GM23338 (cell line): ENCODE results near the gene FAM98C. TPM values are rescaled to one million over a fixed set of nuclear protein-coding genes. Genes with fewer than 3 reads are reported as not detected.

ENCODE experiments used
- ATAC-seq: fragments of 200-7000 bp; cut with Tn5 transposase; 3 replicates; pipeline ENCODE4 v1.9.1; 2020
- DNase-seq: peaks from one replicate; pipeline ENCODE4 v3.0.0-alpha.2; 2015; ENCODE audit warnings: low spot score
- H2AFZ ChIP-seq: fragments of 200-600 bp; sonication (generic); 2 replicates; pipeline ENCODE4 v1.8.0; 2016; ENCODE audit warnings: antibody characterized with exemption, mild to moderate bottlenecking, moderate library complexity
- H3F3A ChIP-seq: fragments of 200-600 bp; sonication (generic); replicated peaks from 2 replicates; pipeline ENCODE4 v1.8.0; 2017; ENCODE audit warnings: antibody characterized with exemption, mixed run types, low read depth
- H3K27ac ChIP-seq: fragments of 200-600 bp; sonication (generic); 2 replicates; pipeline ENCODE4 v1.6.1; 2016; ENCODE audit warnings: low read depth
- H3K27me3 ChIP-seq: fragments of 200-600 bp; sonication (generic); 2 replicates; pipeline ENCODE4 v1.8.0; 2016; ENCODE audit warnings: mild to moderate bottlenecking, mixed run types, moderate library complexity; ENCODE audit not compliant: insufficient read depth
- H3K36me3 ChIP-seq: fragments of 200-600 bp; sonication (generic); 2 replicates; pipeline ENCODE4 v1.8.0; 2016; ENCODE audit warnings: mild to moderate bottlenecking; ENCODE audit not compliant: insufficient read depth
- H3K4me1 ChIP-seq: fragments of 200-600 bp; sonication (generic); 2 replicates; pipeline ENCODE4 v1.8.0; 2016; ENCODE audit warnings: mild to moderate bottlenecking, moderate library complexity; ENCODE audit not compliant: insufficient read depth
- H3K4me2 ChIP-seq: fragments of 200-600 bp; sonication (generic); 2 replicates; pipeline ENCODE4 v1.7.1; 2017; ENCODE audit warnings: mixed run types
- H3K4me3 ChIP-seq: fragments of 200-600 bp; sonication (generic); 2 replicates; pipeline ENCODE4 v1.6.1; 2016; ENCODE audit warnings: mixed run types
- H3K79me2 ChIP-seq: fragments of 200-600 bp; sonication (generic); replicated peaks from 2 replicates; pipeline ENCODE4 v1.8.0; 2017; ENCODE audit warnings: mild to moderate bottlenecking; ENCODE audit not compliant: insufficient read depth
- H3K9me2 ChIP-seq: fragments of 200-600 bp; sonication (generic); 2 replicates; pipeline ENCODE4 v1.8.0; 2017; ENCODE audit not compliant: insufficient read depth
- H4K20me1 ChIP-seq: fragments of 200-600 bp; sonication (generic); replicated peaks from 2 replicates; pipeline ENCODE4 v1.8.0; 2017; ENCODE audit warnings: mild to moderate bottlenecking; ENCODE audit not compliant: insufficient read depth
- H3K27ac Mint-ChIP-seq: 2 replicates; pipeline ENCODE4 v1.8.0; 2020; ENCODE audit warnings: inconsistent platforms, mild to moderate bottlenecking, moderate library complexity, mixed read lengths
- H3K27me3 Mint-ChIP-seq: 3 replicates; pipeline ENCODE4 v1.8.0; 2022; ENCODE audit warnings: low read depth, mild to moderate bottlenecking, moderate library complexity, mixed read lengths, inconsistent platforms; ENCODE audit not compliant: insufficient read depth, poor library complexity
- H3K36me3 Mint-ChIP-seq: 3 replicates; pipeline ENCODE4 v1.8.0; 2021; ENCODE audit warnings: low read depth, mild to moderate bottlenecking, inconsistent platforms, moderate library complexity, mixed read lengths
- H3K4me1 Mint-ChIP-seq: 3 replicates; pipeline ENCODE4 v1.8.0; 2020; ENCODE audit warnings: mild to moderate bottlenecking, inconsistent platforms, mixed read lengths
- H3K4me3 Mint-ChIP-seq: 3 replicates; pipeline ENCODE4 v1.8.0; 2021; ENCODE audit warnings: moderate library complexity, mild to moderate bottlenecking, inconsistent platforms, mixed read lengths
- H3K9me3 Mint-ChIP-seq: 3 replicates; pipeline ENCODE4 v1.8.0; 2020; ENCODE audit warnings: moderate library complexity, mild to moderate bottlenecking, inconsistent platforms, mixed read lengths
- CREB1 ChIP-seq: fragments of 250-450 bp; sonication (Bioruptor Pico); IDR thresholded peaks from 2 replicates; pipeline ENCODE4 v1.5.0; 2020; ENCODE audit warnings: low read depth, mild to moderate bottlenecking, moderate library complexity
- CTCF ChIP-seq, 2 experiments: fragments of 200-600 bp in 1 of 2; sonication (generic) in 1 of 2; conservative IDR thresholded peaks; 2 replicates each; pipeline versions ENCODE4 v1.5.1 to v1.6.1; 2016 to 2017; ENCODE audit warnings: antibody characterized with exemption in 2 of 2, low read depth in 2 of 2, mild to moderate bottlenecking in 2 of 2, moderate library complexity in 1 of 2
- ETS1 ChIP-seq: IDR thresholded peaks from 2 replicates; pipeline ENCODE4 v1.6.1; 2016; ENCODE audit warnings: antibody characterized with exemption
- EZH2 ChIP-seq: fragments of 200-600 bp; sonication (generic); IDR thresholded peaks from one replicate; pipeline ENCODE4 v1.8.0; 2017; ENCODE audit warnings: antibody characterized with exemption, mild to moderate bottlenecking, low read depth; ENCODE audit not compliant: unreplicated experiment
- EZH2phosphoT487 ChIP-seq: fragments of 200-600 bp; sonication (generic); IDR thresholded peaks from one replicate; pipeline ENCODE4 v1.8.1; 2018; ENCODE audit warnings: antibody characterized with exemption; ENCODE audit not compliant: unreplicated experiment
- JUNB ChIP-seq: IDR thresholded peaks from one replicate; pipeline ENCODE4 v1.6.1; 2016; ENCODE audit warnings: antibody characterized with exemption; ENCODE audit not compliant: unreplicated experiment
- NANOG ChIP-seq: IDR thresholded peaks from 2 replicates; pipeline ENCODE4 v1.6.1; 2016; ENCODE audit warnings: antibody characterized with exemption, borderline replicate concordance
- POLR2AphosphoS5 ChIP-seq: IDR thresholded peaks from 2 replicates; pipeline ENCODE4 v1.6.1; 2016; ENCODE audit warnings: antibody characterized with exemption, low read depth
- REST ChIP-seq: IDR thresholded peaks from one replicate; pipeline ENCODE4 v1.6.1; 2018; ENCODE audit warnings: antibody characterized with exemption; ENCODE audit not compliant: unreplicated experiment
- STAT1 ChIP-seq: IDR thresholded peaks from one replicate; pipeline ENCODE4 v1.6.1; 2016; ENCODE audit warnings: antibody characterized with exemption; ENCODE audit not compliant: unreplicated experiment
- ZNF114 ChIP-seq: fragments of 250-450 bp; sonication (Bioruptor Pico); IDR thresholded peaks from 2 replicates; pipeline ENCODE4 v1.5.0; 2020; ENCODE audit warnings: mild to moderate bottlenecking, moderate library complexity
- ZNF331 ChIP-seq: fragments of 250-450 bp; sonication (Bioruptor Pico); IDR thresholded peaks from 2 replicates; pipeline ENCODE4 v1.5.0; 2020; ENCODE audit warnings: low read depth, mild to moderate bottlenecking, moderate library complexity
- ZNF462 ChIP-seq: fragments of 250-450 bp; sonication (Bioruptor Pico); IDR thresholded peaks from 2 replicates; pipeline ENCODE4 v1.5.0; 2020; ENCODE audit warnings: mild to moderate bottlenecking, moderate library complexity
- polyA plus RNA-seq: library from polyadenylated mRNA; unstranded; fragments of >200 nt; fragmentation: Nextera tagmentation; extraction: Ambion mirVana; gene quantifications from 2 replicates; pipeline ENCODE4 v1.2.1, GENCODE V29; 2016
- total RNA-seq: library from RNA; depleted of rRNA; stranded (reverse); fragments of >200 nt; shearing (Covaris generic); gene quantifications from 2 replicates; pipeline ENCODE4 v1.2.3, GENCODE V29; 2014

Gene FAM98C
- total and polyA plus RNA-seq, 2 experiments from 2014 or later, result 4.3 to 7.6 TPM

GRCh38 chr19:38451036-38451435, 48.1 kb downstream of the FAM98C start:
- Mint-ChIP-seq H3K27me3 (peaks cover 8% of the 10 kb centered on the region), H3K4me1 (peaks cover 10% of the 10 kb centered on the region), H3K36me3 (peaks cover 78% of the 10 kb centered on the region), H3K27ac (no peak overlapping the region), H3K9me3 (no peaks in the 10 kb centered on the region; the same call in 2 of the 3 replicates), H3K4me3 (no peak overlapping the region)
- H3K4me3 ChIP-seq, result no peak overlapping the region
- DNase-seq, result no peak
- no peak for ATAC-seq
- peaks cover 24% of the 10 kb centered on the region for H3K36me3 ChIP-seq
- H3K27me3 ChIP-seq, result no peaks in the 10 kb centered on the region
- TF ChIP-seq ZNF462 (no peak), REST (no peak), ZNF331 (no peak), POLR2AphosphoS5 (no peak), EZH2phosphoT487 (no peak), NANOG (no peak), EZH2 (no peak), ETS1 (no peak), STAT1 (no peak), JUNB (no peak), CREB1 (CRISPR knock-in tag) (no peak), ZNF114 (CRISPR knock-in tag) (no peak), CTCF (conservative IDR thresholded peaks at IDR 0.05; ENCODE audit: low read depth in 2 of 2) (no peak)
- no peaks in the 10 kb centered on the region for H3K9me2 ChIP-seq
- H3K4me2 ChIP-seq, result no peak overlapping the region
- H3K4me1 ChIP-seq, result 0 out of 2 replicates have a peak, but pooled peaks cover 4% of the 10 kb centered on the region
- H3K79me2 ChIP-seq, result no peaks in the 10 kb centered on the region
- no peak overlapping the region for H3K27ac ChIP-seq
- H3F3A ChIP-seq, result peaks cover 15% of the 10 kb centered on the region; the same call in 1 of the 2 replicates
- H4K20me1 ChIP-seq, result peaks cover 12% of the 10 kb centered on the region; the same call in 1 of the 2 replicates
- no peak overlapping the region for H2AFZ ChIP-seq
